Germinal center (tissue), 1 donor: ENCODE results near the gene ACAP1.
"Not testable (repeated sequence)": the region's sequence is repeated elsewhere in the genome, so short reads cannot be mapped to it uniquely, and the experiment has no call there.

Source experiments
- DNase-seq: peaks from one replicate; pipeline ENCODE4 v3.0.0; 2012; ENCODE audit warnings: mixed read lengths, low spot score

The ACAP1 gene

DNA sequence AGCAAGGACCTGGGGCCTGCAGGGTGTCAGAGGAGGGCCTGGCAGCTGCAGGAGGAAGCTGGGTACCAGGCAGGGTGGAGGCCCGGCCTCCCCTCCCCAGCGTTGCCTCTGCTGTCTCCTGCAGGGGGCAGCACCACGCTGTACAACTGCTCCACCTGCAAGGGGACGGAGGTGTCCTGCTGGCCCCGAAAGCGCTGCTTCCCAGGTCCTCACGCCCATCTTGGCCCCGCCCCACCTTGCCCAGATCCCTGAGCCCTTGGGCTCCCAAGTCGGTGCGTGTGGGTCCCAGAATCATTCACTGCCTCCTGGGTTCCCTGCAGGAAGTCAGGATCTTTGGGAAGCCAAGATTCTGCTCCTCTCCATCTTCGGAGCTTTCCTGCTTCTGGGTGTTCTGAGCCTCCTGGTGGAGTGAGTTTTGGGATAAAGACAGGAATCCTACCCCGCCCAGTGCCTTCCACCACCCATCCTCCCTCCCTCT is 19.8 kb downstream of the ACAP1 start:
- DNase-seq: peak; percentile 86

DNA sequence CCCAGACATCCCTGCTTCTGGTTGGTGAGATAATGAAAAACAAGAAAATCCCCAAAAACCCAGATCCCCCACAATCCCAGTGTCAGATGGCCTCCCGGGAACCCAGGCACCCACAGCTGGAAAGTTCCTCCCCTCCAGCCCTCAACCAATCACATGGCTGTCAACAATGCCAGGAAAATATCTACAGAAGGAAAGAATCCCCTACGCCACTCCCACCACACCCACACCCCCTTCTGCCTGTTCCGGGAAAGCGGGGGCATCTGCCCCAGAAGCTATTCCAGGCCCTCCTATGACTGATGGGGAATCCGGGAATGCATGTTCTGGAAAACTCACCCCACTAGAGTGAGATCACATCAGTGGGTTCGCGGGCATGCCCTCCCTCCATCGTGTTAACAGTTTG is 20.4 kb downstream of the ACAP1 start:
- no peak for DNase-seq

DNA sequence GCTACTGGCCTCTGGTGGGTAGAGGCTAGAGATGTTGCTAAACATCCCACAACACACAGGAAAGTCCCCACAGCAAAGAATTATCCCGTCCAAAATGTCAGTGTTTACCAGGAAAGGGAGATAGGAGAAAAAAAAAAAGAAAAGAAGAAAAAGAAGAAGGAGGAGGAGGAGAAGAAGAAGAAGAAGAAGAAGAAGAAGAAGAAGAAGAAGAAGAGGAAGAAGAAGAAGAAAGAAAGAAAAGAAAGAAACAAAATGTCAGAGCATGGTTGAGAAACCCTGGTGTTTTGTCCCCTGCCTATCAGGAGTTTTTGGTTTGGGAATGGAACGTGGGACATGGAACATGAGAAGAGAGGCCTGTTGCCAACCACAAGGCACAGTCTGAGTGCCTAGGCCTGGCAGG is 21.1 kb downstream of the ACAP1 start:
- DNase-seq: no peak

DNA sequence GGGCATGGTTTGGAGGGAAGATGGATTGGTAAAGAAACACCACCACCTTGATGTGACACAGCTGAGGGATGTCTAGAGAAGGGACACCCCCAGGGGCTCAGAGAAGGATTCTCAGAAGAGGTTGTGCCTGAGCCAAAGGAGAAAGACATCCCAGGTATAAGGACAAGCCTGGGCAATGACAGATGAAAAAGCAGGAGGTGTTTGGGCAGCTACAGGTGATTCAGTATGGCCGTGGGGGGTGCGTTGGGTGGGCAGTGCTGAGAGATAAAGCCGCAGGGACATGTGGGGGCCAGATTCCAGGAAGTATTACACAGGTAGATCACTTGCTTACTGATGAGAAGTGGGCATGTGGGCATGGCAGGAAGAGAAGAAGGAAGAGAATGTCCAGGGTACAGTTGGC is 25.6 kb downstream of the ACAP1 start:
- DNase-seq: no peak

DNA sequence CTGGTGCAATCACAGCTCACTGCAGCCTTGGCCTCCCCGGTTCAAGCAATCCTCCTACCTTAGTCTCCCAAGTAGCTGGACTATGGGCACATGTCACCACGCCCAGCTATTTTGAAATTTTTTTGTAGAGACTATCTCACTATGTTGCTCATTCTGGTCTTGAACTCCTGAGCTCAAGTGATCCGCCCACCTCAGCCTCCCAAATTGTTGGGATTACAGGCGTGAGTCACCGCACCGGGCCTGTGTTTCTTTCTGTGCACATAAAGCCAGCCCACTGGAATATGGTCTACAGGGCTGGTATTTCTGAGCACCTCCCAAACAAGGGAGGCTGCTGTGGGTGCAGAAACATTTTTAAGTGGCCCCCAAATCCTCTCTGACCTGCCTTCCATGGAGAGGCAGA is 27.0 kb downstream of the ACAP1 start:
- DNase-seq: no peak

DNA sequence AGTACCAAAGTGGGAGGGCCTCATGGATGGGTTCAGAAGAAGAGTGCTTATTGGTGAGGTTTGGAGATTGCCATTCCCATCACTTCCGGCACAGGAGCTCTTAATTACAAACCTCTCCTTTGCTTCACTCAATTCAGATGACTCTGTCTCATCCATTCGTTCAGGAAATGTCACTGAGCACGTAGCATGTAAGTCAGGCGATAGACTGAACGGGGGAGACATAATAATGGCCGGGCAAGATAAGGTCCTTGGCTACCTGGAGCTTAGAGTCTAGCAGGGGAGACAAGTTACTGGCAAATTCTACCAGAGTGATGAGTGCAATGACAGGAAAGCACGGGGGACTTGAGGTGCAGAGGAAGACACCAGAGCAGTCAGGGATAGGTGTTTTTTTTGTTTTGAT is 29.6 kb downstream of the ACAP1 start:
- not testable (repeated sequence) for DNase-seq

DNA sequence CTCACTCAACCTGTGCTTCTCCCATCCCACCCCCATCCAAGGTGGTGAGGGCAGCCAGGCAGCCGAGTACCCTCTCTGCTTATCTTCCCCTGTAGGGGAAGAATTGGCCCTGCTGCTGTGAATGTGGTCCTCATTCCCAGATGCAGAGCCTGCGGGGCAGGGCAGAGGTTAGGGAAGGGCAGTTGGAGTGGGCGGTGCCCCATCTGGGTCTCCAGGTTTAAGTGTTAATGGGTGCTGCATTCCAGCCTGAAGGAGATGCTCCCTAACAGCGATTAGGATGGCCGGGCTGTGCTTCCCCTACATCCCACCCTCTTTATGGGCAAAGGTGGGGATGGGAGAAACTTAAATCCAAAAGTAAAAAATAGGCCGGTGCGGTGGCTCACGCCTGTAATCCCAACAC is 30.8 kb downstream of the ACAP1 start:
- no peak for DNase-seq

DNA sequence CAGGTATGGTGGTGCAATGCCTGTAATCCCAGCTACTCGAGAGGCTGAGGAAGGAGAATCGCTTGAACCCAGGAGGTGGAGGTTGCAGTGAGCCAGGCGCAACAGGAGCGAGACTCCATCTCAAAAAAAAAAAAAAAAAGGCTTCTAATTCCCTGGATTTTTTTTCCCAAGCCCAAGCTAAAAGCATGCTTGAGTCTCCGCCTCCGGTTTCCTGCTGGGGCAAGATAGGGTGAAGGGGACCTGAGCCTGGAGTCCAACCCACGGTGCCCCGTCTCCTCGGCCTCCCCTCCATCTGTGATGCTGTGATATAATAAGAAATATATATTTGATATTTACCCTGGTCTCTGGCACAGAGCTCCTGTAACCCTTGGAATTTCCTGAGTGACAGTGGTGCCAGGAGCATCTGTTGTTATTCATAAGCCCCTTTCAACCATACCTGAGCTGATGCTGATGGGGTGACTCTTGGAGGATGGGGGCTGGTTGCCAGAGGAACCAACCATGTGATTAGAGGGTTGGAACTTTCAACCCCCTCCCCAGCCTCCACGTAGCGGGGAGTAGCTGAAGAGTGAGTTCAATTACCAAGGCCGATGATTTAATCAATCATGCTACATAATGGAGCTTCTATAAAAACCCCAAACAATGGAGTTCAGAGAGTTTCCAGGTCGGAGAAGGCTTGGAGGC is 31.7 kb downstream of the ACAP1 start:
- no peak for DNase-seq

DNA sequence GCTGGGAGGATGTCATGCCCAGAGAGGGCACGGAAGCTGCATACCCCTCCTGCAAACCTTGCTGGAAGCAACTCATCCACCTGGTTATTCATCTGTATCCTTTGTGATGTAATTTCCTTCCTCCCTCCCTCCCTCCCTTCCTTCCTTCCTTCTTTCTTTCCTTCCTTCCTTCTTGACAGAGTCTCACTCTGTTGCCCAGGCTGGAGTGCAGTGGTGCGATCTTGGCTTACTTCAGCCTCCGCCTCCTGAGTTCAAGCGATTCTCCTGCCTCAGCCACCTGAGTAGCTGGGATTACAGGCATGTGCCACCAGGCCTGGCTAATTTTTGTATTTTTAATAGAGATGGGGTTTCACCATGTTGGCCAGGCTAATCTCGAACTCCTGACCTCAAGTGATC is 32.3 kb downstream of the ACAP1 start:
- DNase-seq: not testable (repeated sequence)

DNA sequence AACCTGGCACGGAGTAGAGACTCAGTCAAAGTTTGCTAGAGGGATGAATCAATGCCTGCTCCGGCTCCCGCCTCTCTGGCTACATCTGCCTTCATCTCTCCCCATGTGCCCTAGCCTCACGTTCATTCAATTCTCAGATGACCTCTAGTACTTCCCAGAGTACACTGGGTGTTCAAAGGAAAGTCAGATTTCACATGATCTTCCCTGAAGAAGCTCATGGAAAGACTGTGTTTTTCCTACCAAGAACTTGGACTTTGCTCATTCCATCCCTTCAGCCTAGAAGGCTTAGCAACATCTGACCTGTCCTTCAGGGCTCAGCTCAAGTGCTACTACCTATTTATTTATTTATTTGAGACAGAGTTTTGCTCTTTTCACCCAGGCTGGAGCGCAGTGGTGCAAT is 33.5 kb downstream of the ACAP1 start:
- DNase-seq: no peak

DNA sequence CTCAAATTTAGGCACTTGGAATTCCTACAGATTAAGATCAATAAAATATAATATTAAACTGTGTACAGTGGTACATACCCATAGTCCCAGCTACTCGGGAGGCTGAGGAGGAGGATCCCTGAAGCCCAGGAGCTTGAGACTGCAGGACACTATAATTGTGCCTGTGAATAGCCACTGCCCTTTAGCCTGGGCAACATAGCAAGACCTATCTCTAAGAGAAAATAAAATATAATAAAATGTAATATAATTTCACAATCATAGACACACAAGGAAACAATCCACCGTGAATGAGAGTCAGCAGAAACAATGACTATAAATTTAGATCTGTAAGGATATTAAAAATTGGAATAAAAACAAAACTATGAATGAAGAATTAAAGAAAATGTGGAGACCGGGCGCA is 34.5 kb downstream of the ACAP1 start:
- DNase-seq: no peak

DNA sequence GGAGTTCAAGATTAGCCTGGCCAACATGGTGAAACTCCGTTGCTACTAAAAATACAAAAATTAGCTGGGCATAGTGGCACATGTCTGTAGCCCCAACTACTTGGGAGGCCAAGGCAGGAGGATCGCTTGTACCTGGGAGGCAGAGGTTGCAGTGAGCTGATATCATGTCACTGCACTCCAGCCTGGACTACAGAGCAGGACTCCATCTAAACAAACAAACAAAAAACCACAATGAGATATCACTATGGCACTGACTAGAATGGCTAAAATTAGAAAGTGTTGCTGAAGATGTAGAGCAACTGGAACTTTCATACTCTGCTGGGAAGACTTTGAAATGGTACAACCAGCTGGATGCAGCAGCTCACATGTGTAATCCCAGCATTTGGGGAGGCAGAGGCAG is 38.0 kb downstream of the ACAP1 start:
- no peak for DNase-seq

DNA sequence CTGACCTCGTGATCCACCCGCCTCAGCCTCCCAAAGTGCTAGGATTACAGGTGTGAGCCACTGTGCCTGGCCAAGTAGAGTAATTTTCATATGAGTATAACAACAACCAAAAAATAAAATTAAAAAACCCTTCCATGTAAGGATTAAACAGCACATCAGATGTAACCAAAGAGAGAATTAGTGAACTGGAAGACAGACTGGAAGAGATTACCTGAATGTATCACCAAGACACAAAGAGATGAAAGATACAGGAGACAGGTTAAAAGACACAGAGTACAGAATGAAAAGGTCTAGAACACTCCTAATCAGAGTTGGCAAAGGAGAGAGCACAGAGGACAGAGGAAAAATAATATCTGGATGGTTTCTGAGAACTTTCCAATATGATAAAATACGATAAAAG is 42.8 kb downstream of the ACAP1 start:
- DNase-seq: no peak

DNA sequence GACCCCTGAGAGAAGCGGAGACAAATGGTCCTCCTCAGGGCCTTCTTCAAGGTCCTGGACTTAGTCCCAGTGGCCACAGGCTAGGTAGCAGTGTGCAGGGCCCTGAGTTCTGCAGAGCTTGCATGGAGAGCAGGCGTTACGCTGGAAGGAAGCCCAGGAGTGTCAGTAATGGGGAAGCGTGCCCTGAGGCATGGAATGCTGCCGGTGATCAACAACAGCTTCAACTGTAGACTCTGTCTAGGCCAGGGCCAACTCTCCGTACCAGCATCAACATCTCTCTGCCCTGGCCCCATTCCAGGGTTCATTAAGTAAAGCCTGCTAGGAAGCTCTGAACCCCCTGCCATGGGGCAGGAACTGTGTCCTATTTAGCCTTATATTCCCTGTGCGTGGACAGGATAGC is 44.0 kb downstream of the ACAP1 start:
- no peak for DNase-seq

DNA sequence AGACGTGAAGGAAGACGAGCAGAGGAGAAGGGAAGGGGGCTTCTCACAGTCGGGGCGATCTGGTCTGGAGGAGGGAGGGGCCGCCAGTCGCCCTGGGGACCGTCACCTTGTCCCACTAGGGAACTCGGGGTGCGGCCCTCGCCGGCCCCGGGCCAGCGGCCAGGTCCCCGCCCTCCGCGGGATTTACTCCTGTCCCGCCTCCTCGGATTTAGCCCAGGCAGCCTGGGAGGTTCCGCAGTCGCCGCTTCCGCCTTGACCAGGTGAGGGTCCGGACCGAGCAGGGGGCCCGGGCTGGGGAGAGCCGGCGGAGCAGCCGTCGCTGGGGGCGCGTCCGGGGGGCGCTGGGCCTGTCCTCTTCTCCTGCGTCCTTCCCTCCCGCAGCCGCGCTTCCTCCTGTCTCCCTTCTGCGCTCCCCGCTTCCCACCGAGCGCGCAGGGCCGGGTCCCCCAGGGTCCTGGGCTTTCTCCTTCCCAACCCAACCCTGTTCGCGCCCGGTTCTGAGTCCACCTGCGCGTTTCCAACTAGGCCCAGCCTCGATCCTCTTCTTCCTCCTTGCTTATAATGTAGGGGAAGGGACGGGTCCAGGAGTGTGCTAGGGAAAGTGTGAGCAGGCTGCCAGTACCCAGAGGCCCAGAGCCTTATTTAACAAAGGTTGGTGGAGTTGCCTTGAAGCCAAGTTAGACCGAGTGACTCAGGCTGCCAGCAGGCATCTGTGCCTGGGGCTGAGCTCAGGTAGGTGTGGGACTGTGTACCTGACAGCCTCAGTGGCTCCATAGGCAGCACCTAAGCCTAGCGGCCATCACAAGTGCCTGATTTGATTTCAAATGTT is 44.7 kb downstream of the ACAP1 start, which contains the start of gene TNK1:
Gene TNK1 (plus strand): TSS at position 235 of the 829 bp plus-strand sequence. CDS start 1,838 bp downstream, outside the sequence.
- no peak for DNase-seq

DNA sequence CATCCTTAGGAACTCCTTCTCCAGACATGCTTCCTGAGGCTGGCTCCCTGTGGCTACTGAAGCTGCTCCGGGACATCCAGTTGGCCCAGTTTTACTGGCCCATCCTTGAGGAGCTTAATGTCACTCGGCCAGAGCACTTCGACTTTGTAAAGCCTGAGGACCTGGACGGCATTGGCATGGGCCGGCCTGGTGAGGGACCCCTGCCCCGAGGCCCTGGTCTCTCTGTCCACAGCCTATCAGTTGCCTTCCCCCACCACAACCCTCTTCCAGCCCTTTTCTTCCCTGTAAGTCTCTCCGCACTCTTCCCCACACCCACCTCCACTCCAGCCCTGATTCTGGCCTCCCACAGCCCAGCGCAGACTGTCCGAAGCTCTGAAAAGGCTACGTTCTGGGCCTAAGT is 46.6 kb downstream of the ACAP1 start:
- no peak for DNase-seq

DNA sequence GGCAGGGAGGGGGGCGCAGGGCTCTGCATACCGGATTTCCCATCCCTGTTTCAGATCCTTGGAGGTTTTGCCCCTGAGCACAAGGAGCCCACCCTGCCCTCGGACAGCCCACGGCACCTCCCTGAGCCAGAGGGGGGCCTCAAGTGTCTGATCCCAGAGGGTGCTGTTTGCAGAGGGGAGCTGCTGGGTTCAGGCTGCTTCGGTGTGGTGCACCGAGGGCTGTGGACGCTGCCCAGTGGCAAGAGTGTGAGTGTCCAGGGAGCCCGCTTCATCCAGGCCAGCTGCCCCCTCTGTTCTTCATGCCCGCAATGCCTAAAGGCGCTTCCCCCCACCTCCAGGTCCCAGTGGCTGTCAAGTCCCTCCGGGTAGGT is 47.0 kb downstream of the ACAP1 start:
- DNase-seq: no peak

DNA sequence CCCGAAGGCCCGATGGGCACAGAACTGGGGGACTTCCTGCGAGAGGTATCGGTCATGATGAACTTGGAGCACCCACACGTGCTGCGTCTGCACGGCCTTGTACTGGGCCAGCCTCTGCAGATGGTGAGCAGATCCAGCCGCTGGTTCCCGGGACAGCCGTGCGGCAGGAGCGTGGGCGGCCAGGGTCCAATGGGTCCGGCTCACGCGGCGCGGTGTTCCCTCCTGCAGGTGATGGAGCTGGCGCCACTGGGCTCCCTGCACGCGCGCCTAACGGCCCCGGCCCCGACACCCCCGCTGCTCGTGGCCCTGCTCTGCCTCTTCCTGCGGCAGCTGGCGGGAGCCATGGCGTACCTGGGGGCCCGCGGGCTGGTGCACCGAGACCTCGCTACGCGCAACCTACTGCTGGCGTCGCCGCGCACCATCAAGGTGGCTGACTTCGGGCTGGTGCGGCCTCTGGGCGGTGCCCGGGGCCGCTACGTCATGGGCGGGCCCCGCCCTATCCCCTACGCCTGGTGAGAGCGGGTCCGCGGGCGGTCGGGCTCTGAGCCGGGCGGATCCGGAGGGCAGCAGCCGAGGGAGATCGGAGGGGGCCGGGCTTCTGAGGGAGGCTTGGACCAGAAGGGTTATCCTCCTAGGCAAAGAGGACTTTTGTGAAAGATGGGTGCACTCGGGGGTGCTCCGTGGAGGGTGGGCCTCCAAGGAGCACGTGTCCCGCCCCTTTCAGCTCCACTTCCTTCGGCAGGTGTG is 47.6 kb downstream of the ACAP1 start:
- DNase-seq: peak; percentile 92

DNA sequence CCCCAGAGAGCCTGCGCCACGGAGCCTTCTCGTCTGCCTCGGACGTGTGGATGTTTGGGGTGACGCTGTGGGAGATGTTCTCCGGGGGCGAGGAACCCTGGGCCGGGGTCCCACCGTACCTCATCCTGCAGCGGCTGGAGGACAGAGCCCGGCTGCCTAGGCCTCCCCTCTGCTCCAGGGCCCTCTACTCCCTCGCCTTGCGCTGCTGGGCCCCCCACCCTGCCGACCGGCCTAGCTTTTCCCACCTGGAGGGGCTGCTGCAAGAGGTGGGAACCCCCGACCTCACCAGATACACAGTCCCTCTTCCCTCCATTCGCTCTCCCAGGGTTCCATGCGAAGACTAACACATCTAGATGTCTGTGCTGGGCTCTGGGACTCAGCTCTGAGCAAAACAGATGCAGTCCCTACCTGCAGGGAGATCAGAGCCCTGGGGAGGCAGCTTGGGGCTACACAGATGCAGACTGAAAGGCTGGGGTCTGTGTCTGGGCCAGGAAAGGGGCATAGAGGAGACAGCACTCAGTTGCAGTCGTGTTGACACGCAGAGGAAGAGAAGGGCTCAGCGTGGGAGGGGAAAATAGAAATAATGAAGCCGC is 48.3 kb downstream of the ACAP1 start:
- no peak for DNase-seq

DNA sequence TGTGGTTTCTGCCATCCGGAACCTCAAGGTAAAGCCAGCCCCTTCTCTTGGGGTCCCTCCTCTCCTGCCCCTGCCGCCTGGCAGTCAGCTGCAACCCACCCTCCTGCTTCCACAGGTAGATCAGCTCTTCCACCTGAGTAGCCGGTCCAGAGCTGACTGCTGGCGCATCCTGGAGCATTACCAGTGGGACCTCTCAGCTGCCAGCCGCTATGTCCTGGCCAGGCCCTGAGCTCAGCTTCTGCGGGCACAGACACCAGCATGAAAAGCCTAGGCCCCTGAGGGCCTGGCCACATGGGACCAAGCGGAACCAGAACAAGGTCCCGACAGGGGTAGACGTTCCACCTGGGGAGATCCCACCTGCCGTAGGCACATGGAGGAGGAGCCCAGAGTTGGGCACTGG is 52.5 kb downstream of the ACAP1 start:
- no peak for DNase-seq

DNA sequence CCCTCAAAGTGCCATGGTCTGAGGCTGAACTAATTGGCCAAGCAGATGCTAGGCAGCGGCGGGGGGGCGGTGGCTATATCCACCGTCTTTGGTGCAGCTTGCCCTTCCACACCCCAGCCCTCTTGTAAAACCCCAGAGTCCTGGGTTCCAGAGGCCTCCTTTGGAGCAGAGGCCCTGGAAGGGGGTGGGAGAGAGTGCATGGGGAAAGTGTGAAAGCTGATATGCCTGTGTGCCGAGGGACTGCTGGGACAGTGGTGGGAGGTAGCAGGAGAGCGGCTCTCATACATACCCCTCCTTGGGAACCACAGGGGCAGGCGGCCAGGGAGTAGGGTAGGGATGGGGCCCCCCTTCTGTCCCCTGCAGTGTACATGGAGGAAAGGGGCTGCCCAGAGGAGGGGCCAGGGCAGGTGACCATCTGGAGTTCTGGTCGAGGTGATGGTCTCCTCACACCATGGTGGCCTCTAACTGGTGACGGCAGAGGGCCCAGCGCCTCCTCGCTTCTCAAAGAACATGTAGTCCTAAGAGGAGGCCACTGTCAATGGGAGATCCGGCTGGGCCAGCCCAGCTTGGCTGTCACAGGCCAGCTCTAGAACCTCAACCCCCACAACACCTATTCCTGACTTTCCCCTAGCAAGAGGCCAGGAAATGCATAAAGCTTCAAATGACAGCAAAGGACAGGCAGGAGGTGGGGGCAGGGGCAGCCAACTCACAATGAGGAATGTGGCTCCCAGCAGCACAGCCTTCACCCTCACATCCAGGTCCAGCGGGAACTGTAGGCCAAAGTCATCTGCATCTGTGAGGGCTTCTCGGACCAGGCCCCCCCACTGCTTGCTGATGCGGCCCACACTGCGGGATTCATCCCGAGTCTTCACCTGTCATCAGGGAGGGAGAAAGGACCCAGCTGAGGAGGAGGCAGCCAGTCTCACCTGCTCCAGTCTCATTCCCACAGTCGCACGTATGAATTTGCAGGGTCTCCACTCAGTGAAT is 53.9 kb downstream of the ACAP1 start:
- no peak for DNase-seq
